ENCODE data around the gene DHRSX. TPM values are rescaled to one million over a fixed set of nuclear protein-coding genes. Genes with fewer than 3 reads are reported as not detected.
"Not testable (repeated sequence)": the region's sequence is repeated elsewhere in the genome, so short reads cannot be mapped to it uniquely, and the experiment has no call there.

DHRSX gene
- 22.2 and 24.5 TPM in 2 replicates for total RNA-seq (2014; rRNA removed; shearing (Covaris generic))

- DNase-seq (ENCODE audit: low read depth), result peak; percentile 21
Observed at GRCh38 chrX:2500803-2501558, at the start of gene DHRSX, which contains the start of gene ZBED1. Gene DHRSX (minus strand): TSS chrX:2500976. CDS start chrX:2500925, 51 bp downstream. Gene ZBED1 (minus strand): TSS chrX:2500976. CDS start chrX:2490719, 10,257 bp downstream.

- DNase-seq (ENCODE audit: low read depth), result no peak
Observed at GRCh38 chrX:2549876-2550275, 49.1 kb upstream of the DHRSX start.

GRCh38 chrX:2548711-2549423, 48.1 kb upstream of the DHRSX start:
- no peak for DNase-seq (ENCODE audit: low read depth)

GRCh38 chrX:2547736-2548135, 47.0 kb upstream of the DHRSX start:
- peak; percentile 4 for DNase-seq (ENCODE audit: low read depth)

- no peak for DNase-seq (ENCODE audit: low read depth)
Observed at GRCh38 chrX:2546496-2546895, 45.7 kb upstream of the DHRSX start.

- DNase-seq (ENCODE audit: low read depth), result no peak
Observed at GRCh38 chrX:2545144-2545543, 44.4 kb upstream of the DHRSX start.

GRCh38 chrX:2542826-2543521, 42.2 kb upstream of the DHRSX start:
- no peak for DNase-seq (ENCODE audit: low read depth)

- DNase-seq (ENCODE audit: low read depth), result no peak
Observed at GRCh38 chrX:2541603-2542002, 40.8 kb upstream of the DHRSX start.

- DNase-seq (ENCODE audit: low read depth), result no peak
Observed at GRCh38 chrX:2540426-2540947, 39.7 kb upstream of the DHRSX start.

GRCh38 chrX:2539586-2539985, 38.8 kb upstream of the DHRSX start:
- DNase-seq (ENCODE audit: low read depth), result no peak

- no peak for DNase-seq (ENCODE audit: low read depth)
Observed at GRCh38 chrX:2538031-2538757, 37.4 kb upstream of the DHRSX start.

GRCh38 chrX:2536974-2537373, 36.2 kb upstream of the DHRSX start:
- no peak for DNase-seq (ENCODE audit: low read depth)

GRCh38 chrX:2536141-2536540, 35.4 kb upstream of the DHRSX start:
- DNase-seq (ENCODE audit: low read depth), result no peak

- not testable (repeated sequence) for DNase-seq (ENCODE audit: low read depth)
Observed at GRCh38 chrX:2534261-2535021, 33.7 kb upstream of the DHRSX start.

GRCh38 chrX:2533424-2533823, 32.6 kb upstream of the DHRSX start:
- no peak for DNase-seq (ENCODE audit: low read depth)

- no peak for DNase-seq (ENCODE audit: low read depth)
Observed at GRCh38 chrX:2526390-2526789, 25.6 kb upstream of the DHRSX start.

GRCh38 chrX:2523911-2524310, 23.1 kb upstream of the DHRSX start:
- DNase-seq (ENCODE audit: low read depth), result no peak

GRCh38 chrX:2521927-2522386, 21.2 kb upstream of the DHRSX start:
- no peak for DNase-seq (ENCODE audit: low read depth)

GRCh38 chrX:2521092-2521926, 20.5 kb upstream of the DHRSX start:
- DNase-seq (ENCODE audit: low read depth), result no peak

- DNase-seq (ENCODE audit: low read depth), result no peak
Observed at GRCh38 chrX:2520539-2520938, 19.8 kb upstream of the DHRSX start.
